ENCODE measurements around the gene IL16.
A peak's percentile ranks its signal among the peaks of the same experiment; 100 is the strongest.

IL16 gene

DNA sequence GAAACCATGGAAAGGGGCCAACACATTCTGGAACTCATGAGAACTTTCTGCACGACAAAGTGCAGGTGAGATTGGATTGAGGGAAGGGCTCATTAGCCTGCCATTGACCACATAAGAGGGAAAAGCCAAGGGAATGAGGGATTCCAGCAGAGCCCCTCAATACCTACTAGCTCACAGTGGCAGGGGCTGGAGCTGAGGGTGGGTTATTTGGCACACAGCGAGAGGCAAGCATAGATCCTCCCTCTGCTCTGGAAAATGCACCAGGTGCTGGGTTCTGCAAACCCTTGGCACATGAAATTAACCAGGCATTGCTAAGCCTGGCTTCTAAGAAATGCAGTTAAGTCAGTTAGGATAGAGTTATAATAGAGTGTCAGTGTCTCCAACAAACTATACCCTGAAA lies 60.8 kb downstream of the IL16 start:
- DNase-seq = no peak

DNA sequence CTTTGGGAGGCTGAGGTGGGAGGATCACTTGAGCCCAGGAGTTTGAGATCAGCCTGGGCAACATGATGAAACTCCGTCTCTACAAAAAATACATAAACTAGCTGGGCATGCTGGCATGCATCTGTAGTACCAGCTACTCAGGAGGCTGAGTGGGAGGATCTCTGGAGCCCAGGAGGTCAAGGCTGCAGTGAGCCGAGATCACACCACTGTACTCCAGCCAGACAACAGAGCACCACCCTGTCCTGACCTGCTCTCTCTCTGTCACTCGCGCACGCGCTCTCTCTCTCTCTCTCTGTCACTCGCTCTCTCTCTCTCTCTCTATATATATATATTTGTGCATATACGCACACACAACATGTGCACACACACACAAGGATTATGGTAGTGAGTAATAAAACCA lies 61.8 kb downstream of the IL16 start:
- no peak for DNase-seq

DNA sequence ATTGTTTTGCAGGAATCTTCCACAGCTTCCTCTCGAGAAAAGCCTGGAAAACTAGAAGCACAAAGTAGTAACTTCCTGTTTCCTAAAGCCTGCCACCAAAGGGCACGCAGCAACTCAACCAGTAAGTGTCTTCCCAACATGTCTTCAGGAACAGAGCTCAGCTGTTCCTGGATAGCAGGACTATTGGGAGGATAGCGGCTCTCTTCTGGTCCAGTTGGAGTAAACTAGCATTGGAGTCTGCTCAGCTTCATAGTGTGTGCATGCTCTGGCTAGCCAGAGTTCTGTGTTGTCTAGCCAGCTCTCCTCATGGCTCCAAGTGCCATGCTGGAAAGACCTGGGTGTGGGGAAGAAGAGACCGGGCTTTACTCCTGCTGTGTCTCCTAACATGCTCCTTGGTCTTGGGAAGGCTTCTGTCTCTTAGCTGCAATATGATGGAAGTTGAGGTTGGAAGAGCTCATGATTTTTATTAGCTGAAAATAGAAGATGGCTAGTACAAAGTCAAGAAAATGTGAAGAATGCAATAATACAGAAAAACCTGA lies 63.1 kb downstream of the IL16 start:
- no peak for DNase-seq

DNA sequence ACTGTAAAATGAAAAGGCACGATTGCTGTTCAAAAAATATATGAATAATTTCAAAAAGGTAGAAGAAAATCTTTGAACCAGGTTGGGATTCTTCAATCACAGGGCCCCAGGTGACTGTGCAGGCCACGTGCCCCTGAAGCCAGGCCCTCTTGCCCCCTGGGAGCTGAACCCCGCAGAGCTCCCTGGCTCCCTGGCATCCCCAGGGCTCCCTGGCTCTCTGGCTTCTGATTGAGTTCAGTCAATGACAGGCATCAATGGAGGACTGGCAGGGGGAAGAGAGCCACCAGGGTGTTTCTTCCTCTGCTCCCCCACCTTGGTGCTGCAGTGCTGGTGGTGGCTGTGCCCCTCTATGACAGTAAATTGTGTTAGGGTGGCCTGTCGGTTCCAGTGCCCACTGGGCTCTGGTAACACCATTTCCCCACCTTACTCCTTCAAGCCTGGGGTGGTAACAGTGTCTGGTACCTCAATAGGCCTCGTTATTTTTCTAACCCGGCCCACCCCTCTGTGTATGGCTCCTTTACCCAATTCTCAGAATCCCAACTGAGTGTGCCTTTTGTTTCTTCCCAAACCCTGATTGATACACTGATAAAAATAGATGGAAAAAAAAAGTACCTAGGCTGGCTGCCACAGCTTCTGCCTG lies 64.6 kb downstream of the IL16 start:
- DNase-seq = no peak

DNA sequence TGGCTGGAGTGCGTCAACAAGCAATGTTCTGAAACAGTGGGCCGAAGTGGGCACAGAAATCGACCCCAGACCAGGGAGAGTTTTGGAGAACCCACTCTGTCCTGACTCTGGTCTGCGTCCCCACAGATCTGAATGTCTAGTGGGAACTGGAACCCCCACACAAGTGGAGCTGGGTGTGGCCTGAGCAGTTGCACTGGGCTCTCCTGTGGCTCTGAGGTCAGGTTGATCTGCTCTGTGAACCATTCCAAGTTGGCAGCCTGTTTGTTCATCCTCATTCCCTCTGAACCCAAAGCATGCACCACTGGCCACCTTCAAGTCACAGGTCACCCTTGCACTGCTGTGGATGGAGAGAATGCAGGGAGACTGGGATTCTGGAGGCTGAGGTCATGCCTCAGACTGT lies 66.8 kb downstream of the IL16 start:
- DNase-seq = no peak

DNA sequence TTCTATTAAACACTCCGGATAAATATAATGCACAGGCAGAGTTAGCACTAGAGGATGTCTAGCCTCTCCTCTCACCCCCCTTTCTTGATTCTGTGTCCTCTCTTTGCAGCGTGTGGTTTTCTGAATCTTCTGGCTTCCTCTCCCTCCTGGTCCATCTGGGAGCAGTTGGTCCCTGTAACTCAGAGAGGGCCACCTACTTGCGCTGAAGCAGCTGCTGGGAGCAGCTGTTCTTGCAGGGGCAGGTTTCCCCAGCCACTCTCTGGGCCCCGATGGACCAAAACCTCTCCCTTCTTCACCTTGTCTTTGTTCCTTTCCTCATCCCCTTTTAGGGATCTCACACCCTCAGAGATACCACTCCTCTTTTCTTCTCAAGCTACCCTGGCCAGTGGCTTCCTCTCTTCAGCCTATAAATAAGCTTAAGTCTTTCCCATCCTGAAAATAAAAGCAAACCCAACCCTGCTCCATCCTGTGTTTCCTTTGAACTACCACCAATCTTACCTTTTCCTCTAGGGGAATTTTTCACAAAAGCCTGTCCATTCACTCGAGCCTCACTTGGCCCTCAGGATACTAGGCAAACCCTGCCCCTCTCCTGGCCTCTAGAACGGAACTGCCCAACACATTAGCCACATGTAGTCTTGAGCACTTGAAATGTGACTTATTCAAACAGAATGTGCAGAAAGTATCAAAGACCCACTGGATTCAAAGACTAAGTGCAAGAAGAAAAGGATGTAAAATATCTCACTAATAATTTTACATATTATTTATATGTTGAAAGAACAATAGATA lies 67.6 kb downstream of the IL16 start:
- no peak for DNase-seq

DNA sequence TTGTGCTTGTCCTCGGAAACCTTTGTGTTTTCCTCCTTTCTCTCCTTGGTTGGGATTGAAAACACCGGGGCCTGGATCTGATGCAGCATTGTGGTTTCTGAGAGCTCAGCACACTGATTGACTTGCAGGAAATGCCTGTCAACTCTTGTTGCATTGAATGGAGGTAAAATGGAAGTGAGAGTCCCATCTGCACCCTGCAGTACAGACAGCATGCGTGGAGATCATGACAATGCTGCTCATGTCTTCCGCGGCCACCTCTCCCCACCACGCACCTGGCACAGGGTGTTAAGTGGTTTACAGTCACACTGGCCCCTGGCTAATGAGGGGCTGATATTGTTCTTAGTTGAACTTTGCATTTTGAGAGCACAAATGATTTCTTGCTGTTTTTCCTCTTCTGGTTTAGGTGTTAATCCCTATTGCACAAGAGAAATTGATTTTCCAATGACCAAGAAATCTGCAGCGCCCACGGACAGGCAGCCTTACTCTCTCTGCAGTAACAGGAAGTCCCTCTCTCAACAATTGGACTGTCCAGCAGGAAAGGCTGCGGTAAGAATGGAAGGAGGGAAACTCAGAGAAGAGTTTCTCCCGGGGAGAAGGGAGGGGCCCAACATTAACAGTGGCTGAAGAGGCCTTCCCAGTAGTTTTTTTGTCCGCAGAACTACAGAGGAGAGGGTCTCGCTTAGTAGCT lies 68.7 kb downstream of the IL16 start:
- no peak for DNase-seq

DNA sequence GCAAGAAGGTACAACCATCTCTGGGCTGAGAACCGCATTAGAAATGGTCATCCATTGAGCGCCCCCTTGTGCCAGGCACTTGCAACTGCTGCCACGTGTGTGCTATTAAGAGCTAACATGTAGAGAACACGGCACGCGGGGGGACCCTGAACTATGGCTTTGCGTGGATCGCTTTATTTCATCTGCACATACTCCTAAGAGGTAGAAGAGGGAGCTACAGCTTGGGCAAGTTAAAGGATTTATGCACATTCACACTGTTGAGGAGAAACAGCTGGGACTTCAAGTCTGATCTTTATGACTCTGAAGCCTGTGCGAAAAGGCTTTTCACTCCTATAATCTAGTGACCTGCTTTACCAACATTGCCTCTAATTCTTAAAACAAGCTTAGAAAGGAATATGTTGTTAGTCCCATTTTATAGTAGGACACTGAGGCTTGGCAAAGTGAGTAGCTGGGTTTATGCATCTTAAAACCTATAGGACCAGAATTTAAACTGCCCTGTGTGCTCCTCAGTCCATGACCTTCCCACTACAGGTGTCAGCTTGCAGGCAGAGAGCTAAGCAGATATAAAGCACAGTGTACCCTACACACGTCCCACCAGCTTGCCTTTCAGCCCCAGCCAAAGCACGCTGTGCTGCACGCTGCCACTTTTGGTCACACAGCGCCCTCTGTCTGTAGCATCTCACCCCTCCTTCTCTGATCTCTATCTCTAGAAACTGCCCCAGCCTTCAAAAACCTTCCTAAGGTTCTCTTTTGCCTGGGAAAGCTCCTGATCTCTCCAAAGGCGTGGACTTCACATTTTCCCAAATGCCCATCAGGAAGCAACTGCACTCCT lies 69.5 kb downstream of the IL16 start:
- DNase-seq = peak; percentile 78

DNA sequence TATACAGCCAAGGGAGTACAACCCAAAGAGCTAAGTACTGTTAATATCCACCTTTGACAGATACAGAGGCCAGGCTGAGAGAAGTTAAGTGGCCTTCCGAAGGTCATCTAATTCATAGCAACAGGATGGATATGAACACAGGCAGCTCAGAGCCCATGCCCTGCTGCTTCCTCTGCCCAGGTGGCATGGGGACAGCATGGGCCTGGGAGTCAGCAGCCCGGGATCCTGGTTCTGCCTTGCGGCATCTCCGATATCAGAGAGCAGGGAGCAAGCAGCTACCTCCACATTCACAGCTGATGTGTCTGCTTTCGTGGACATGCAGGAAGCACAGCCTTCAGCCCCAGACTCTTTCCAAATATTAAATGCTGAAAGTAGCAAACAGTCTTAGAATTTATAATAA lies 71.7 kb downstream of the IL16 start:
- no peak for DNase-seq

DNA sequence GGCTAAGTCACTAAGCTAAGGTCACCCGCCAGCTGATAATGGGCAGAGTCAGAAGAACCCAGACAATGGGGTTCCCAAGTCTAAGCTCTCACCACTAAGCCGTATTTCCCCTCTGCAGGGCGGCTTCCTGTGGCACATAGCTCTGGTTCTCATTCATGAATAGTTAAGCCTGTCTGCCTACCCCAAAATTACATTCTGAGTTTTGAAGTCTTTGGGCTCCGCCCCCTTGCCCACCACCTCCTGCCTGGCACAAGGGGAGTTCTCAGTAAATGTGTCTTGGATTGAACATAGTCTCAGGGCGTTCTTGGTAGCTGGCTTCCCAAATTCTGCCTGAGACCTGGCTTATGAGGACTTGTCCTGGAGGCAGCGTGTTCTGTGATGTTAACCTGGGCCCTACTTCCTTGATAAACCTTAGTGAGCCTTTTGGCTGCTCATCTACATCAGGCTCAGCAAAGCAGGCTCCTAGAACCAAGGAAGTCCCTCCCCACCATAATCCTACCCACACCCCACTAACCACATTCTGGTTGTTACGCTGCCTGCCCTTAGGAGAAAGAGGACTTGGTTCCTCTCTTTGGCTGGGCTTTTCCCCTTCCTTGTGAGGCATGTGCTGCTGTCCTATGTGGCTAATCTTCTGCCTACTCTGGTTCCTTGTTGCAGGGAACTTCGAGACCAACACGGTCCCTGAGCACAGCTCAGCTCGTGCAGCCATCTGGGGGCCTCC lies 72.4 kb downstream of the IL16 start:
- no peak for DNase-seq

DNA sequence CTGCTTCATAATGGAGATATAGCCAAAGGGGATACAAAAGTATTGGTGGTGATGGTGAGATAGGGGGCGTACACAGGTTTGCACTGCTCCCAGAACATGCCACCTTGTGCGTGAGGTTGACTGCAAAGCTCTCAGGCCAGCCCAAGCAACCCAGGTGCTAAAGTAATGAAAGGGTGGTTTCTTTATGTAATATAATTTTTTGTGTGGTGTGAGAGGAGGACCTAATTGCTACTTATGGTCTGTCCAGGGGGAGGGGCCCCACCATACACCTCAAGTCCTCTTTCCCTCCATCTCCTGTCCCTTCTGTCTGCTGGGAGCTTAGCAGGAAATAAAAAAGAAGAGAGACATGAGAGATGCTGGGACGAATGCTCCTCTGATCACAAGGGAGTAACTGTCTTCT lies 73.5 kb downstream of the IL16 start:
- DNase-seq = no peak

DNA sequence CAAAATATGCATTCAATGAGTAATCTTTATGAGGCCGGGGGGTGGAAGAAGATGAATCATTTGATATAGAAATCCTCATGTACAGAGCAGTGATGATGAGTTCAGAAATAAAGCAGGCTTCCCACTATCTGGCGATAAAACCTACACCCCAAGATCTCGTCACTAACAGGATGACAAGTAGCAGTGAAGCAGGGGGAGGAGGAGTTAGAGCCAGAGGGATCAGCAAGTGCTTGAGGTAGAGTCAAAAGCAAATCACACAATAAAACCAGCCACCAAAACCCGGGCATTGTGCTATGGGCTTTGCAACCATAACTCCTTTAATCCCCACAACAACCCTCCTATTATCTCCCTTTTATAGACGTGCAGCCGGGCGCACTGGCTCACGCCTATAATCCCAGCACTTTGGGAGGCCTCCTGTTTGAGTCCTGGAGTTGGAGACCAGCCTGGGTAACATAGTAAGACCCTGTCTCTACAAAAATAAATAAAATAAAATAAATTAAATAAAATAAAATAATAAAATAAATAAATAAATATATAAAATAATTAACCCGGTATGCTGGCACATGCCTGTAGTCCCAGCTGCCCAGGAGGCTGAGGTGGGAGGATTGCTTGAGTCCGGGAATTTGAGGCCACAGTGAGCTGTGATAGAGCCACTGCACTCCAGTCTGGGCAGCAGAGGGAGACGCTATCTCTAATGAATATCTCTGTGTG lies 74.3 kb downstream of the IL16 start:
- DNase-seq = no peak

DNA sequence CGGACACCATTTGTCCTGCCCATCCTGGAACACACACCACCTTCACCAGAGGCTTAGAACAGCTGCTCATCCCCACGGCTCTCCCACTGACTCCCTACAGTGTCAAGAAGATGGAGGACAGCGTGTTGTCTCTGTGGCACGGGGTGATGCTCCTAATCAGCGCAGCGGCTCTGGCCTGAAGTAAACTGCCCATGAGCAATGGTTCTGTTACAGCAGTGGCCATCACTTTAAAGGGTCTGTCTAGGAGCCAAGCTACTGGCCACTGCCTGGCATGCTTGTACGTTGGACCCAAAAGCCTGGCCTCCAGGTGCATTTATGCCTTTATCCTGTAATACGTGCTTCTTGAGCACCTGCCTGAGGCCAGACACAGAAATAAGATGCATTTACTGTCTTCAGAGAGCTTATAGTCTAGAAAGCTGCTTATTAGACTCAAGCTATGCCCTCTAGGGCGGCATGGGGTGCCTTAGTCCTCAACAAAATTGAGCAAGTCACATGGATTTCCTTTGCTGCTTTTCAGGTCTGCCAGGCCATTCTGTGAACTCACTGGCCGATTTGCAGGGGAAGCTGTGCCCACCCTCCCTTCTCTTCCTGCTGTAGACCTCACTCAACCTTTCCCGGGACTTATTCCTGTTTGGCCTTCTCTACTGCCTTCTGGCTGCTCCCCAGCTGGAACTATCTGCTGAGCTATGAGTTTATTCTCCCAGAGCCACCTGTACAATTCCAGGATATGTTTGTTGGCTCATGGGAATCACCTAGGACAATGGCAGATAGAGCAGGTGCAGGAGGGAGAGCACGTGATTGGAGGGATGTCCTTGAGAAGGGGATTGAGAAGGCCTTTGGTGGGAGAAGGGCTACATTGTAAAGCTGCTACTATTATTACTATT lies 75.3 kb downstream of the IL16 start:
- no peak for DNase-seq

DNA sequence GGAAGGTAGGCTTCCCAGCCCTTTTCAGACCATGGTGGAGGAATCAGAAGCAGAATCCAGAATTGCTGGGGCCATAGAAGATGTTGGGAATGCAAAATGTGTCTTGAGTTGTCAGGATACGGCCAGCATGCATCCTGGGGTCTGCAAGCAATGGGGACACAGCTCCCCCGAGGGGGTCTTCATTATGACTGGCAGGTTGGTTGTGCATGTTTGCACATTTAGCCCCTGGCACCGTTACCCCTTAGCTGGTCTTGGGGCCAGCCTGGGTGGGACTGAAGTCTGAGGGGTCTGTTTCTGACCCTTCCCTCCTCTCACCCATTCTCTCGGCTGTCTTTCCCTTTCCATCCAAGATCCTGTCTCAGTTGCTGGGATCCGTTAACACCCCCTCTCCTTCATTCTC lies 76.5 kb downstream of the IL16 start:
- DNase-seq = no peak

DNA sequence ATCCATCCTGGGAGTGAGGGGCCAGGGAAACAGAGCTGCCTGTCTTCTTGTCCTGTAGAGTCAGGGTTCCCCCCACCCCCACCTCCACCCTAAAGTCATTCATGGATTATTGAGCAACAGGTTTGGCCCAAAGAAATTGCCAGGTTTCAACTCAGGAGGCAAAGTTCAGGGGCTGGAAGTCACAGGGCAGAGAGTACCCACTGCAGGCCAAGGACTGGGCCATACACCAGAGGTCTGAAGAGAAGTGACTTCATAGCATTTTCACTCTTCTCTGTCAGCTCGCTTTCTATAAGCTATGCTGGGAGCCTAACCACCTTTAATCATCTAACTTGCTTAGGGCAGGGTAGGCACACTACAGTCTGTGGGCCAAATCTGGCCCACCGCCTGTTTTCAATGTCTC lies 77.2 kb downstream of the IL16 start:
- no peak for DNase-seq

DNA sequence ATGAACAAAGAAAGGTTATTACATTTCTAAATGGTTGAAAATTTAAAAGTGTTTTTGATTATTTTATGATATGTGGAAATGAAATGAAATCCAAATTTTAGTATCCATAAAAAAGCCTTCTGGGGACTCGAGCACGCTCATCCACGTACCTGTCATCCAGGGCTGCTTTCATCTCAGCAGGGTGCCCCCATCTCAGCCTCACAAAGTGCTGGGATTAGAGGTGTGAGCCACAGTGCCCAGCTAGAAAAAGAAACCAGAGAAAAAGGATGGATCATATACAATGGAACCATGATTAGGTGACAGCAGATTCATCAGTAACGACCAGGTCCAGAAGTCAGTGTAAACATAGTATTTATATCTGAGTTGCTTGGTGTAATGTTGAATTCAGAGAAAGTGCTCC lies 77.6 kb downstream of the IL16 start:
- DNase-seq = no peak

DNA sequence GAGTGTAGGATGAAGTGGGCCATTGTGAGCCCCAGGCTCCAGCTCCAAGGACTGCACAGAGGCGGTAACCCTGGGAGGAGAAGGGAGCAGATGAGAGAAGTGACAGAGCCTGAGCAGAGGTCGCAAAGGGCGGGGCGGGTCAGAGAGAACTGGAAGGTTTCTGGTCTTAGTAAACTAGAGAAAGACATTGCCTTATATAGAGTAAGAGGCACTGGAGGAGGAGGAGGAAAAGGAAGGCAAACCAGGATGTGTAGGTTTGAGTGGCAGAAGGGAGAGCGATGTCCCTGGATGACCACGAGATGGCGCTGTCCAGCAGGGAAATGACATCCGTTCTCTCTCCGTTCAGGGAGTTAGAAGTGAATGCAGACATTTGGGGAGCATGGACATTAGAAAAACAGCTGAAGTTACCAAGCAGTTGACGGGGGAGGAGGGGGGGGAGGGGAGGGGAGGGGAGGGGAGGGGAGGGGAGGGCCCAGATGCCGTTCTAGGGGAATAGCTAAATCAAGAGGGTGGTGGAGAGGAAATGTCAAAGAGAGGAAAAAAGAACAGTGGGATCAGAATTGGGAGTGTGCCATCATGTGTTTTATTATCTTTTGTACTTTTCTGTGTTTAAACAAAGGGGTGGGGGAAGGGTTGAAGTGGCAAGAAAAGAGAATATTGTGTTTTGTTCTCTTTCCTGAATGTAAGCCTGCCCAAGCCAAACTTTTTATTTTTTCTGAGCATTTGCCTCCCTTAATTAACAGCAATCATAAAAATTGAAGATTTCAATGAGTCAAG lies 78.4 kb downstream of the IL16 start:
- DNase-seq = peak; percentile 48

DNA sequence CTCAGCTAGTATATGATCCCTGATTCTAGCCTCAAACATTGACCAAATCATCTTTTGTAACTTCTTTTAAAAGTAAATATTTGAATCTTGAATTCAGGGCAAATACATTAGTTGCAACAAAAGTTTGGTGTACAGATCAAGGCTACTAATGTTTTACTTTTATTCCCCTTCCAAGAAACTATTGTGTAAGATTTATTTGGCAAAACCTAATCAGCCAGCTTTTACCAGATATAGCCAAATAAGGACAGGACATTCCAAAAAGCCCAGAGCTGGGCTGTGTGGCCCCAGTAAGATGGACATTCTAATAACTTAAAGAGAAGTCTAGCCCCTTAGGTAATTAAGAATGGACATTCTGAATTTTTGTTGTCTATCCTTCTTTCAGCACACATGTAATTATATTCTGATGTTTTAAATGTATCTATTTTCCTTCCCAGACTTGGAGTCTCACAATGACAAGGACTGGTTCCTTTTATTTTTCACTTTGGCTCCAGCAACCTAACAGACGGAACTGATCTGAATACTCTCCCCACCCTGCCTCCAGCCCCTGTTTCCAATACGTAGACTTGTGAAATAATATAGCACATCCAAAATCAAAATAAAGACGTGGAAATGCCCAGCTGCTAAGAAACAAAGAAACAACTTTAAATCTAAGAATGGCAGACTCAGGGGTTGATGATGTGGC lies 79.2 kb downstream of the IL16 start:
- no peak for DNase-seq

DNA sequence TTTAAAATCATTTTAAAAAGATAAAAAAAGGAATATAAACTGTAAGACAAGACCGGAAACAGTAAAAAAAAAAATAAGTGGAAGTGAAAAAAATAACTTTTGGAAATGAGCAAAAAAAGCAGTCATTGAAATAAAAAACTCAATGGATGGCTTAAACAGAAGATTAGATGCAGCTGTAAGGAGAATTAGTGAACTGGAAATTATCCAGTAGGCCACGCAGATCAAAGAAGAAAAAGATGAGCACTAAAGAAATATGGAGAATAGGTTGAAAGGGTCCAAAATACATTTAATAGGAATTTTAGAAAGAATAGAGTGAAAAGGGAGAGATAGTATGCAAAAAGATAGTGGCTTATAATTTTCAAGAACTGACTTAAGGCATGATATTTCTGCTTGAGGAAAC lies 80.3 kb downstream of the IL16 start:
- DNase-seq = no peak

All from stimulated activated naive CD4-positive, alpha-beta T cell treated with Interleukin-2 at 50 U/mL for 16 hours (primary cell).